Esophagus (tissue), 2 donors: ENCODE measurements around the gene SON. TPM values are rescaled to one million over a fixed set of nuclear protein-coding genes. Genes with fewer than 3 reads are reported as not detected.
"Not testable (repeated sequence)": the region's sequence is repeated elsewhere in the genome, so short reads cannot be mapped to it uniquely, and the experiment has no call there.

ENCODE experiments used
- H3K27ac ChIP-seq, 2 donors: one replicate each; pipeline ENCODE4 v1.5.1; 2013; ENCODE audit warnings: low read depth in 2 of 2, mild to moderate bottlenecking in 2 of 2, inconsistent platforms in 1 of 2, low read length in 1 of 2, moderate library complexity in 1 of 2
- H3K27me3 ChIP-seq, 2 donors: one replicate each; pipeline ENCODE4 v1.6.1; 2013; ENCODE audit warnings: low read length in 2 of 2, control low read depth in 1 of 2, mild to moderate bottlenecking in 1 of 2; ENCODE audit not compliant: insufficient read depth in 2 of 2, control insufficient read depth in 1 of 2
- H3K36me3 ChIP-seq, 2 donors: one replicate each; pipeline ENCODE4 v1.6.1; 2013; ENCODE audit warnings: low read length in 1 of 2; ENCODE audit not compliant: control insufficient read depth in 2 of 2, insufficient read depth in 2 of 2
- H3K4me1 ChIP-seq, 2 donors: one replicate each; pipeline ENCODE4 v1.6.1; 2013; ENCODE audit warnings: low read length in 1 of 2; ENCODE audit not compliant: control insufficient read depth in 2 of 2, insufficient read depth in 2 of 2
- H3K4me3 ChIP-seq, 2 donors: one replicate each; pipeline ENCODE4 v1.5.1; 2013; ENCODE audit warnings: low read length in 2 of 2, mild to moderate bottlenecking in 2 of 2, low read depth in 1 of 2, moderate library complexity in 1 of 2
- H3K9me3 ChIP-seq, 2 donors: one replicate each; pipeline ENCODE4 v1.6.1; 2013; ENCODE audit warnings: mild to moderate bottlenecking in 2 of 2, low read depth in 1 of 2, low read length in 1 of 2, moderate library complexity in 1 of 2; ENCODE audit not compliant: control insufficient read depth in 2 of 2, insufficient read depth in 1 of 2
- WGBS, 2 donors: extraction: QIAGEN DNeasy Blood & Tissue Kit; methylation state at CpG; one replicate each; pipeline ENCODE4 v1.1.7; 2013; 5-methylcytosine and 5-hydroxymethylcytosine counted together
- polyA plus RNA-seq, 2 donors: library from polyadenylated mRNA; stranded (reverse); fragments of 200-250 nt; gene quantifications; one replicate each; pipeline ENCODE4 v1.2.3, GENCODE V29; 2013
- donor health status: healthy with polysubstance abuse.
- donor health status: Bipolar disorder and iron deficiency.

SON gene
- polyA plus RNA-seq, 2 donors, result 71.5 to 92.1 TPM

DNA sequence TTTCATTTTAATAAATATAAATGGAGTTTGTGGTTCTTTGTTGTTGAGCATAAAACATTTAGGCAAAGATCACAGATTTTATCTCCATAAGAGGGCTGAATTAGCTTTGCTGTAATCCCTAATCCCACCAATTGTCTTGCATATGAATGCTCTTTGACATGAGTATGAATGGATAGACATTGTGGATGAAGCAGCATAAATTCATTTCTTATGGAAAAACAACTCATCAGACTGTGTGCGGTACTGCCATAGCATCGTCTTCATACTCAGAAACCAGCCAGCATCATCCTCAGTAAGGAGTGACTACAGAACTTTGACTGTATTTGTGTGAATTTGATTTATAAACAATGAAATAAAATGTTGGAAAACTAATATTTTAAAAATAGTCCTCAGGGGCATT lies 19.6 kb downstream of the SON start:
- Histone ChIP-seq H3K36me3 (peaks cover 7 to 12% of the 10 kb centered on the region in 2 donors), H3K9me3 (no peaks in the 10 kb centered on the region), H3K27ac (no peak overlapping the region), H3K4me1 (no peaks in the 10 kb centered on the region), H3K27me3 (no peaks in the 10 kb centered on the region), H3K4me3 (no peak overlapping the region)
- WGBS, 2 donors, result 96 to 97% methylated on average over 2 of the region's 2 CpGs

DNA sequence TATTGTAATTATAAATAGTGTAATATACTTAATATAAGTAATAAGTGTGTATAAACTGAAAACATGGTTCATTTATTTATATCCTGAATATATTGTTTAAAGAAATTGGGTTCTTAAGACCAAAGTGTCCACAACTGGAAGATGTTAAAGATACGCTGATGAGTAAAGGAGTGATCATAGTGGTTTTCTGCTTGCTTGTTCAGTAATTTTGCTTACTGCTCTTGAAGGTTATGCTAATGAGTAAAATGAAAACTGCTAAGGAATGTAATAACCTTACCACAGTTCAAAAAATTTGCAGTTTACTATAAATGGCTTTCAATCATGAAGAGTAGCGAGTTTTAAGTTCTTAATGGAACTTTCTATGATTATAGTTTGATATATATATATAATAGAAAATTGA lies 23.7 kb downstream of the SON start:
- WGBS, 2 donors, result 94 to 96% methylated on average over 2 of the region's 2 CpGs
- Histone ChIP-seq H3K27ac (no peak overlapping the region), H3K36me3 (peaks cover 8 to 9% of the 10 kb centered on the region in 2 donors)

DNA sequence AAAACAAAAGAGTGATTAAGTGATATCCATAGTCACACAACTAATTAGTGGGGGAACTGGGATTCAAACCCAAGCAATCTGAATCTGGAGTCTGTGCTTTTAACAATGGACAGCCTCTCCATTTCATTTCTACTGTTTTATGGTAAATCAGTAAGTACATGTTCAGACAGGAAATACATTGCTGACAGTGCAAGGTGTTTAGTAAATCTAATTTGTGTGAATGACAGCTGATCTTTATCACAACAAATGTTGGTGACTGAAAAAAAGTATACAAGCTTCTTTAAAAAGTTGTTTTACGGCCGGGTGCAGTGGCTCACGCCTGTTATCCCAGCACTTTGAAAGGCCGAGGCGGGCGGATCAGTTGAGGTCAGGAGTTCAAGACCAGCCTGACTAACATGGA lies 25.1 kb downstream of the SON start:
- no peaks in the 10 kb centered on the region for H3K9me3 ChIP-seq
- WGBS, 2 donors, result 80 to 85% methylated on average over 6 of the region's 6 CpGs
- H3K4me3 ChIP-seq, result no peak overlapping the region
- no peaks in the 10 kb centered on the region for H3K27me3 ChIP-seq
- H3K36me3 ChIP-seq, result peaks cover 9 to 11% of the 10 kb centered on the region in 2 donors
- no peak overlapping the region for H3K27ac ChIP-seq
- H3K4me1 ChIP-seq, result no peaks in the 10 kb centered on the region

More for the DNA sequence above, 23.7 kb downstream of the SON start:
- Histone ChIP-seq H3K9me3 (no peaks in the 10 kb centered on the region), H3K4me3 (no peak overlapping the region), H3K27me3 (no peaks in the 10 kb centered on the region), H3K4me1 (no peaks in the 10 kb centered on the region)

DNA sequence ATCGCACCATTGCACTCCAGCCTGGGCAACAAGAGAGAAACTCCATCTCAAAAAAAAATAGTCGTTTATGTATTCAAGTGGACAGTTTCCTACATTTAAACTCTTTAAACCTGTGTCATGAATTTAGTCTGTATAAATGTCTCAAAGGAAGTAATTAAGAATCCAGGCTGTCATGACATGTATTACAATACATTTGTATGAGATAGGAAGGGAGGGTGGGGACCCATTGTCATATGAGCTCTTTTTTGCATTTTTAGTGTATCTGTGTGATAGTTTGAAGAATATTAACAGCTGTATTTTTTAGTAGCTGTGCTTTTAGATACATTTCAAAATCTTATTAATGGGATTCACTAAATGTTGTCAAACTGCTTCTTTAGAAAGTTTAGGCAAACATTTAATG lies 25.6 kb downstream of the SON start:
- Histone ChIP-seq H3K9me3 (no peaks in the 10 kb centered on the region), H3K4me3 (no peak overlapping the region), H3K27ac (no peak overlapping the region), H3K4me1 (no peaks in the 10 kb centered on the region), H3K36me3 (peaks cover 9 to 11% of the 10 kb centered on the region in 2 donors), H3K27me3 (no peaks in the 10 kb centered on the region)
- 81 to 84% methylated on average over 2 of the region's 2 CpGs for WGBS, 2 donors

DNA sequence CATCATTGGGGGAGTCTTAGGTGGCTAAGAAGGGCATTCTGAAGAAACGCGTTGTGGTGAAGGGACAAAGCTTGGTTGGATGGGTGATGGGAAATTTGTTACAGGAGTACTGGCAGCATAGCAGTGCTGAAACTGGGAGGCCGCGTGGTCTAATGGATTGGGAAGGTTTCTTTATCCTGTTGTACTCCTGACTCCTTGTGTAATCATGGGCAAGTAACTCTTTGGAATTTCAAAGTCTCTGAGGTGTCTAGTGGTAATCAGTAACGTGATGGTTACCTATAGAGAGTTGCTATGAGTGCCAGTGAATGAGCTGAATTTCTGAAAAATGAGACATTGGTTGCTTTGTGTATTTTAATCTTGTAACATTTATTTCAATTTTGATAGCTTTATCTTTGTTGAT lies 27.2 kb downstream of the SON start:
- 88 to 94% methylated on average over 5 of the region's 5 CpGs for WGBS, 2 donors
- H3K27me3 ChIP-seq, result no peaks in the 10 kb centered on the region
- no peak overlapping the region for H3K27ac ChIP-seq
- no peaks in the 10 kb centered on the region for H3K9me3 ChIP-seq
- no peak overlapping the region for H3K4me3 ChIP-seq
- peaks cover 9 to 13% of the 10 kb centered on the region in 2 donors for H3K36me3 ChIP-seq
- H3K4me1 ChIP-seq, result no peaks in the 10 kb centered on the region

DNA sequence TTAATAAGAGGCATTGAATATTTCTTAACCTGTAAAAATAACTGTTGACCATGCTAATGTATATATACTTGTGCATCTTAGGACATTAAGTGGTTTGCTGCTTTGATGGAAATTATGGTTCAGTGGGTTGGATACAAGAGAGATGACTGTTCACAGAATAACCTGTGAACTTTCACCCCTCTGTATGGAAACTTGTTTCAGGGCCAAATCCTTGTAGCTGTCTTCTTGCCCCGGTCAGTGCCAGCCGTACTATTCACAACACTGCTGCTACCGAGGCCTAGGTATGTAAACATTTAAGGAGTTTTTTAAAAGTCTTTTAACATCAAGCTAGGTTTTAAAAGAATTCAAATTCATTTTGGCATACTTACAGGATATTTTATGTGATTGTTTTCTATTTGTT lies 29.5 kb downstream of the SON start:
- Histone ChIP-seq H3K36me3 (peaks cover 11 to 13% of the 10 kb centered on the region in 2 donors), H3K4me3 (no peak overlapping the region), H3K27ac (no peak overlapping the region), H3K4me1 (no peaks in the 10 kb centered on the region), H3K27me3 (no peaks in the 10 kb centered on the region), H3K9me3 (no peaks in the 10 kb centered on the region)
- WGBS, 2 donors, result 50 to 58% methylated on average over 3 of the region's 3 CpGs

DNA sequence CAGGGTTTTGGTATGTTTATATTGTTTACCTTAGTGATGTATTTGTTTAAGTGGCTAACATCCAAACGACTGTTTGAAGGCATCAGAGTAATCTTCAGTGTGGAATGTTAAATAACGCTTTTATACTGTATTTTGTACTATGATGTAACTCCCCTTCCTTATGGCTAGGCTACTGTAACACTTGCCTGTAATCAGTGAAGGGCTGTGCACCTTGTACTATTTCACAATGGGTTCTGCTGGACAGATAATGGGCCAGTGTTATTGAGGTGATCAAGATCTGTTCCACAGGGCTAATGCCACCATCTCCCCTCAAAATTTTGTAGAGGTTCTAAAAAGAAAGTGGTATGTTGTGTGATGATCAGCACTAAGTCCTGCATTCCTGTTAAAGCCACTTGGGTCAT lies 33.9 kb downstream of the SON start:
- not testable (repeated sequence) for H3K36me3 ChIP-seq, H3K27ac ChIP-seq, H3K4me3 ChIP-seq, H3K9me3 ChIP-seq, H3K27me3 ChIP-seq, H3K4me1 ChIP-seq
- 24 to 42% methylated on average over 2 of the region's 2 CpGs for WGBS, 2 donors

DNA sequence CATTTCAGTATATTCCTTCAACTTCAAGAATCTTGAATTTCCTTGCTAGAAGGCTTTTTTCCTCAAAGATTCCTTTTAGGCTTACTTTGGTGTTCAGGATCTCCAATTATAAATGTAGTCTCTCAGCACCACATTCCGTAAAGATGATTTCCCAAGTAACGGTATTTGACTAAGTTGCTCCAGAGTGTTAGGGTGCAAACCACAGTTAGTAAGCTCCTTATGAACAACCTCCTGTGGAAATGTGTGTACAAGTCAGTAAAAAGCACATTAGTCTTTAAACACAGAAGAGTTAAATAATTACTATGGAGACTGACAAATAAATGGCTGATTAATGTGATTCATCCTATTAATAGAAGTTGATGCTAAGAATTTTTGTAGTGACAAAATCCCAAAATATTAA lies 35.4 kb downstream of the SON start:
- H3K27ac ChIP-seq, result no peak overlapping the region
- H3K27me3 ChIP-seq, result no peaks in the 10 kb centered on the region
- peaks cover 2% of the 10 kb centered on the region in 2 donors for H3K36me3 ChIP-seq
- no peak overlapping the region for H3K4me3 ChIP-seq
- WGBS, 2 donors, result 78 to 82% methylated on average over 2 of the region's 2 CpGs
- no peaks in the 10 kb centered on the region for H3K9me3 ChIP-seq
- no peaks in the 10 kb centered on the region for H3K4me1 ChIP-seq

DNA sequence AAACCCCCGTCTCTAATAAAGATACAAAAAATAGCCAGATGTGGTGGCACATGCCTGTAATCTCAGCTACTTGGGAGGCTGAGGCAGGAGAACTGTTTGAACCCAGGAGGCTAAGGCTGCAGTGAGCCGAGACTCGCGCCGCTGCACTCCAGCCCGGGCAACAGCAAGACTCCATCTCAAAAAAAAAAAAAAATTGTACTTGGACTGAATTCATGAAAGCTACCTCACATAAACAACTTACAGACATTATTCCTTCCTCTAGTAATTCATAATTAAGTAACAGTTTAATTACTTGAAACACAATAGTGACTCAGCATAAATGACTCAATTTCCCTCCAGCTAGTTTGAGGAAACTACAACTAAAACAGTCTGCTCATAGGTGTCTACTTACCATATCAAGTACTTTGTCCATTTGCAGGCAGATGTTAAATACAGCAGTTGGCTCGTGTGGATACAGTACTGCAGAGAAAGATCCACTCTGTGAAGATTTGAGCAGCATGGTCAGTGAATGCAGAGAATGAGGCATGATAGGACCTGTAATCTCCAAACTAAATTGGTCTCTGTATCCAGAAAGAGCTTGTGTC lies 36.2 kb downstream of the SON start:
- Histone ChIP-seq H3K9me3 (no peaks in the 10 kb centered on the region), H3K4me3 (no peak overlapping the region), H3K27ac (peak overlapping the region in 1 of 2 donors; percentile 44), H3K27me3 (no peaks in the 10 kb centered on the region), H3K36me3 (peaks cover 2% of the 10 kb centered on the region in 2 donors), H3K4me1 (no peaks in the 10 kb centered on the region)
- 86 to 89% methylated on average over 7 of the region's 7 CpGs for WGBS, 2 donors

DNA sequence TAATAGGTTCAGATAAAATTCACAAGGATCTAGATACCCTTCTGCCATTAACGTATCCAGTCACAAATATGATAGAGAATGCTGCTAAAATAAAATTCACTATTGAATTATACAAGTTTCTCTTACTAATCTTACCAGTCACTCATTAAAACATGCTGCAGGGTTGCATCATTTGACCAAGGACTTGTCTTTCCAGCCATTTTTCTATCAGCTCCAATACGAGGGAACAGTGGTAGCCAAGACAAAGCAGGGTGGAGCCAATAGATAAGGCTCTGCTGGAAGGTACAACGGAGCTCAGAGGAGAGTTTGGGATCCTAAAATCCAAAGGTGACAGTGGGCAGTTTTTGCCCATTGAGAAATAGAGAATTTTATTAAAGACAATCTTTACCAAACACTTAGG lies 41.6 kb downstream of the SON start:
- H3K9me3 ChIP-seq, result no peaks in the 10 kb centered on the region
- peaks cover 0 to 6% of the 10 kb centered on the region in 2 donors for H3K4me1 ChIP-seq
- no peaks in the 10 kb centered on the region for H3K27me3 ChIP-seq
- H3K36me3 ChIP-seq, result no peaks in the 10 kb centered on the region
- no peak overlapping the region for H3K27ac ChIP-seq
- no peak overlapping the region for H3K4me3 ChIP-seq
- WGBS, 2 donors, result 78 to 84% methylated on average over 3 of the region's 3 CpGs
